Stimulated activated CD4-positive, alpha-beta T cell treated with anti-CD3 and anti-CD28 coated beads, Interleukin-1b, Interleukin-23, amount 100 ng/mL, for 1 hour (primary cell): ENCODE results near the gene DECR2.

Source experiments
- DNase-seq, 2 donors: peaks; one replicate each; pipeline ENCODE4 v3.0.0-alpha.2; 2020; ENCODE audit warnings: low read depth in 2 of 2

Gene DECR2

GRCh38 chr16:444027-444426 is 42.3 kb downstream of the DECR2 start:
- DNase-seq, result no peak

GRCh38 chr16:445566-445965 is 43.9 kb downstream of the DECR2 start:
- DNase-seq, result no peak

DNA sequence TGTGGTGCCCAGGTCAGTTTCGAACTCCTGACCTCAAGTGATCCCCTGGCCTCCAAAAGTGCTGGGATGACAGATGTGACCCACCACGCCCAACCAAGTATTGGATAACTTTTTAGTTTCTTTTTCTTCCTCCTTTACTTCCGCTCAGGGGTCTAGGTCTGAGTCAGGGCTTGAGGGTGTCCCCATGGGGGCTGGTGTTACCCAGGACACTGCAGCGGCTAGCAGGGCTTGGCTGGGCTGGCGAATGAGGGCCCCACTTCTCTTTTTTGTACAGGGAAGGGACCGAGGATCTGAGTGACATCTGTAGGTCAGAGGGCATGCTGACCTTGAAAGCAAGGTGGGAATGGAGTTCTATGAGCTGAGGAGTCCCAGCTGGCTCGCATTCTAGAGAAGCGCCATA is 48.7 kb downstream of the DECR2 start:
- no peak for DNase-seq

- DNase-seq, result no peak
These were observed 49.3 kb downstream of the DECR2 start for GRCh38 chr16:450785-451512.

- DNase-seq, result no peak
These were observed 52.8 kb downstream of the DECR2 start for GRCh38 chr16:454397-454940.

DNA sequence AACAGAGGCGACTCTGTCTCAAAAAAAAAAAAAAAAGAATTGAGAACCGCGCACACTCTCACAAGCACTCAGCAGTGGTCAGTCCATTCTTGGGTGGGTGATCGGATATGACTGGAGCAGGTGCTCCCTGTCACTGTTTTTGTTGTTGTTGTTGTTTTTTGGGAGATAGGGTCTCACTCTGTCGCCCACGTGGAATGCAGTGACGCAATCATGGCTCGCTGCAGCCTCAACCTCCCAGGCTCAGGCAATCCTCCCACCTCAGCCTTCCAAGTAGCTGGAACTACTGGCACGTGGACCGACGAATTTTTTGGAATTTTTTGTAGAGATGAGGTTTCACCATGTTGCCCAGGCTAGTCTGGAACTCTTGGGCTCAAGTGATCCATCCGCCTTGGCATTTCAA is 53.8 kb downstream of the DECR2 start:
- DNase-seq, result no peak

GRCh38 chr16:456891-457483 is 55.3 kb downstream of the DECR2 start:
- DNase-seq, result no peak

GRCh38 chr16:457732-458400 is 56.2 kb downstream of the DECR2 start:
- no peak for DNase-seq

GRCh38 chr16:459761-460160 is 58.1 kb downstream of the DECR2 start:
- no peak for DNase-seq

DNA sequence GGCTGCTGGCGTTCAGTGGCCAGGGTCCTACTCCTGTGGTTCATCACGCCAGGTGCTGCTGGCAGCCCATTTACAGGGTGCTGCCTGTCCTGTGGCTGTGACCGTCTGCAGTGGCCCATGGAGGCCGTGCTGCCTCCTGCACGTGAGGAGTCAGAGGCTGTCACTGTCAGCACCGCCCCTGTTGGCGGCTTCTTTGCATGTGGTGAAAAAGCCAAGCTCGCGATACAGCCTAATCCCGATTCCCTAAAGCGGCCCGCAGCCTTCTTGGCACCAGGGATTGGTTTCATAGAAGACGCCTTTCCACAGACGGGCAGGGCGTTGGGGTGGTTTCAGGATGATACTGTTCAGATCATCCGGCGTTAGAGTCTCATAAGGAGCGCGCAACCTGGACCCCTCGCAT is 59.1 kb downstream of the DECR2 start:
- no peak for DNase-seq
